Common myeloid progenitor, CD34-positive (primary cell): Measurements from ENCODE around the gene LSP1.

ENCODE experiments used
- CTCF ChIA-PET: fragments of 350-600 bp; sonication (Branson Sonifier 250); formaldehyde crosslinking; loops from one replicate; lab custom pipeline; 2021; ENCODE audit warnings: antibody characterized with exemption; lab: Charles Lee
- POLR2A ChIA-PET: fragments of 350-600 bp; sonication (Branson Sonifier 250); formaldehyde crosslinking; loops from one replicate; lab custom pipeline; 2021; ENCODE audit warnings: antibody characterized with exemption; lab: Charles Lee
- DNase-seq, 3 donors: peaks; one replicate each; pipeline versions ENCODE4 v3.0.0 to v3.0.0-alpha.2; 2013
- H3K27ac ChIP-seq, 2 experiments: 1 replicate in 1 of 2; 2 replicates in 1 of 2; pipeline ENCODE4 v1.7.0; 2013; ENCODE audit warnings: inconsistent platforms in 2 of 2, low read length in 2 of 2, mild to moderate bottlenecking in 2 of 2, low read depth in 1 of 2, moderate library complexity in 1 of 2; ENCODE audit not compliant: severe bottlenecking in 2 of 2, insufficient read depth in 1 of 2, poor library complexity in 1 of 2
- H3K27me3 ChIP-seq, 5 experiments: replicated peaks in 2 of 5; 1 replicate in 3 of 5; 2 replicates in 2 of 5; pipeline versions ENCODE4 v1.6.1 to v1.7.0; 2013; ENCODE audit warnings: low read length in 4 of 5, mild to moderate bottlenecking in 2 of 5, moderate library complexity in 2 of 5, inconsistent platforms in 1 of 5; ENCODE audit not compliant: insufficient read depth in 5 of 5, control insufficient read depth in 4 of 5
- H3K36me3 ChIP-seq, 4 experiments: 1 replicate in 2 of 4; 2 replicates in 2 of 4; pipeline versions ENCODE4 v1.6.1 to v1.7.0; 2013; ENCODE audit warnings: low read length in 3 of 4, control low read depth in 1 of 4, mild to moderate bottlenecking in 1 of 4; ENCODE audit not compliant: control insufficient read depth in 4 of 4, insufficient read depth in 4 of 4
- H3K4me1 ChIP-seq, 4 experiments: 1 replicate in 3 of 4; 2 replicates in 1 of 4; pipeline versions ENCODE4 v1.6.1 to v1.7.1; 2013; ENCODE audit warnings: low read length in 3 of 4, mild to moderate bottlenecking in 3 of 4, control low read depth in 1 of 4, inconsistent platforms in 1 of 4, moderate library complexity in 1 of 4; ENCODE audit not compliant: control insufficient read depth in 4 of 4, insufficient read depth in 4 of 4; ENCODE audit errors: control extremely low read depth in 1 of 4
- H3K4me3 ChIP-seq, 7 experiments: 1 replicate in 4 of 7; 2 replicates in 3 of 7; pipeline versions ENCODE4 v1.5.1 to v1.7.0; 2013; ENCODE audit warnings: mild to moderate bottlenecking in 7 of 7, low read length in 6 of 7, moderate library complexity in 6 of 7, inconsistent platforms in 2 of 7, low read depth in 2 of 7, control low read depth in 1 of 7; ENCODE audit not compliant: insufficient read depth in 4 of 7, control insufficient read depth in 1 of 7; ENCODE audit errors: extremely low read depth in 1 of 7
- H3K9me3 ChIP-seq, 5 experiments: 1 replicate in 4 of 5; 2 replicates in 1 of 5; pipeline versions ENCODE4 v1.6.1 to v1.7.1; 2013; ENCODE audit warnings: low read length in 4 of 5, mild to moderate bottlenecking in 2 of 5, inconsistent platforms in 1 of 5, low read depth in 1 of 5, moderate library complexity in 1 of 5; ENCODE audit not compliant: control insufficient read depth in 4 of 5, insufficient read depth in 2 of 5; ENCODE audit errors: control extremely low read depth in 1 of 5
- WGBS: methylation state at CpG from one replicate; pipeline ENCODE4 v1.1.5; 2013; ENCODE audit not compliant: insufficient coverage; 5-methylcytosine and 5-hydroxymethylcytosine counted together

Gene LSP1

DNA sequence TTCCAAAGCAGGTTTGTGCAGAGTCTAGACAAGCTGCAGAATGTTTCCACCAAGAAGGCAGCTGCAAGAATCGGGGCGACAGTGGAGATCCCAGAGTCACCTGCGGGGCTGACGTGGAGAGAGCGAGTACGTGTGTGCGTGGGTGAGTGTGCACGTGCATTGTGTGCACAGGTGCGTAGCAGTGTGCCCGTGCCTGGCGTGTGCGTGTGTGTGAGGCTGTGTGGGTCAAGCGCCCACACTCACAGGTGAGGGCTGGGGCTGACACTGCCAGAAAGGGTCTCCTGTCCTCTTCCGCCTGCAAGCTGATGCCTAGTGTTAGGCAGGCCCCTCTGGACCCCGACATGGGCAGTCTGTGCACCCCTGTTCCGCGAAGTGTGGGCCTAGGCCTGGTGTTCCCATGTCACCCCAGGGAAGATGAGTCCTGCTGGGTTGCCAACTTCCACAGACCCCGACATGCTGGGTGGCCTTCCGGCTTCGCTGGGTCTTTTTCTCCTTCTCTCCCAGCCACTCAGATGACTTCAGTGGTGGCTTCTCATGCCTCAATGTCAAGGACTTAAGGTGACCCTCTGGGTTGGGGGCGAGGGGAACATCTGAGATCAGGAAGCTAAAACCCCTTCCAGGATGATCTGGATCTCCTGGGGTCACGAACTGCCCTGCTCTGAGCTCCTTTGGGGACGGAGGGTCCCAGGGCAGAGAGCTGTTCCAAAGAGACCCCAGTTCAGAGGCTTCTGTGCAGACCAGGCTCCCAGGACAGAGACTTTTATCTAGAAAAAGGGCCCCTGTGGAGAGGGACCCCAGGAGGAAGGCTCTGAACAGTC is 28.5 kb upstream of the LSP1 start:
- WGBS: 96% methylated on average over 21 of the region's 23 CpGs
- ChIA-PET CTCF (interaction anchor here (0.6 to 2.8 kb wide), 19 partner anchors 8 to 327 kb away, joined by 3 to 18 read pairs (median 5); partner anchors contain the start of genes IFITM10 and SYT8), POLR2A (interaction anchor here (0.6 kb wide), 1 partner anchor 130 kb away, joined by 3 read pairs; no protein-coding TSS in a partner anchor)
- H3K4me3 ChIP-seq: no peak overlapping the region
- no peak for DNase-seq
- no peak overlapping the region for H3K27ac ChIP-seq
- no peaks in the 10 kb centered on the region for H3K36me3 ChIP-seq
- H3K9me3 ChIP-seq: peaks cover 0 to 2% (median 0%) of the 10 kb centered on the region in 5 experiments
- peaks cover 0 to 4% (median 0%) of the 10 kb centered on the region in 4 experiments for H3K4me1 ChIP-seq
- peaks cover 0 to 3% (median 0%) of the 10 kb centered on the region in 5 experiments for H3K27me3 ChIP-seq

DNA sequence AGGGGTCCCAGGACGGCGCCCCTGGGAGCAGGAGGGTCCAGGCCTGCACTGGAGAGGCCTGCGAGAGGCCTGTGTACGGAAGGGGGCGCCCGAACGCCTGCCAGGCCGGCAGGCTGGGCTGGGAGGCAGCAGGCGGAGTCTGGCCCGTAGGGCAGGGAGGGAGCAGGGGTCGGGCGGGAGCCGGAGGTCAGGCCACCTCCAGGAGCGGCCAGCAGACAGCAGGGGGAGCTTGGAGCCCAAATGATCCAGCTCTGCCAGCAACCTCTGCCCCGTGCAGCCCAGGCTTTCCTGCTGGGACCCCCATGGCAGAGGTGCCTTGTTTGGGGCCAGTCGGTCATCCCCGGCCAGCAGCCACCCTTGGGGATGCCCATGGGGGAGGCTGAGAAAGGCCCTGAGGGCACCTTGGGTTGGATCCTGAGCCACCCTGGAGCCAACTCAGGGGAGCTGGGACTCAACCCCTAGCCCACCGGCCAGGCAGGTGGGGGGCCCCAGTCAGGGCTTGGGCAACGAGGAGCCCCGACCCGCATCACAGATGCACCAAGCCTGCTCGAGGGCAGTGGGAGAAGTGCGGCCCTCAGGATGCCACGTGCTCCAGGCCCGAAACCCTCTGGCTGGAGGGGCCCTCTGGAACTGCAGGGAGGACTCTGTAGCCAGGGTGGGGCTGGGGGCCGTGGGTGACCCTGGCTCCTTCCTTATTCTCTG is 27.7 kb upstream of the LSP1 start:
- Histone ChIP-seq H3K27ac (no peak overlapping the region), H3K4me3 (no peak overlapping the region), H3K9me3 (no peaks in the 10 kb centered on the region), H3K4me1 (peaks cover 0 to 4% (median 2%) of the 10 kb centered on the region in 4 experiments), H3K36me3 (no peaks in the 10 kb centered on the region), H3K27me3 (peaks cover 0 to 3% (median 0%) of the 10 kb centered on the region in 5 experiments)
- 49% methylated on average over 22 of the region's 26 CpGs for WGBS
- ChIA-PET CTCF (interaction anchor here (0.9 to 2.2 kb wide), 18 partner anchors 9 to 325 kb away, joined by 3 to 12 read pairs (median 5); partner anchors contain the start of genes IFITM10 and SYT8), POLR2A (no interaction called here)
- peak; percentile 62 to 78 (median 78) for DNase-seq

DNA sequence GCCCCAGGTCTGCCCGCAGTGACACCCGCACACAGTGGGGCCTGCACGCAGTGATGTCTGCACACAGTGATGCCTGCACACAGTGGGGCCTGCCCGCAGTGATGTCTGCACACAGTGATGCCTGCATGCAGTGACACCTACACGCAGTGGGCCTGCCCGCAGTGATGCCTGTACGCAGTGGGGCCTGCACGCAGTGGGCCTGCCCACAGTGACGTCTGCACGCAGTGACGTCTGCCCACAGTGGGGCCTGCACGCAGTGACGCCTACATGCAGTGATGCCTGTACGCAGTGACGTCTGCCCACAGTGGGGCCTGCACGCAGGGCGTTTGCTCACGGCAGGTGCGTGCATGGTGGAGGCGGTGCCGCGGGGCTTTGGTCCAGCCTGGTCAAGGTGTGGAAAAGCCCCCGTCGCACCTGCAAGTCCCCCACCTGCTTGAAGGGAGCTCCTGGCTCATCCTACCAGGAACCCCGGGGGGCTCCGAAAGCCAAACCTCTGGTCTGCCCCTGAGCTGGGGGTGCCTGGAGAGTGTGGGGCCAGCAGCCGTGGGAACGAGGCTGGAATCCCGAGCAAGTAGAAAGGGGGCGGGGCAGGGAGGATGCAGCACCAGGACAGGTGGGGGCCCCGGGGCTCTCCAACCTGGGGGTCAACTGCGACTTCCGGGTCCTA is 27.0 kb upstream of the LSP1 start:
- no peak for DNase-seq
- H3K36me3 ChIP-seq: no peaks in the 10 kb centered on the region
- no peak overlapping the region for H3K4me3 ChIP-seq
- no peak overlapping the region for H3K27ac ChIP-seq
- CTCF ChIA-PET: interaction anchor here (1.0 to 11.3 kb wide), 9 partner anchors 9 to 133 kb away, joined by 3 to 213 read pairs (median 6); partner anchors contain the start of gene SYT8
- H3K27me3 ChIP-seq: peaks cover 0 to 5% (median 0%) of the 10 kb centered on the region in 5 experiments
- H3K9me3 ChIP-seq: no peaks in the 10 kb centered on the region
- 93% methylated on average over 31 of the region's 33 CpGs for WGBS
- POLR2A ChIA-PET: no interaction called here
- H3K4me1 ChIP-seq: peaks cover 0 to 9% (median 6%) of the 10 kb centered on the region in 4 experiments

- no peak overlapping the region for H3K4me3 ChIP-seq
- H3K9me3 ChIP-seq: no peaks in the 10 kb centered on the region
- H3K27me3 ChIP-seq: peaks cover 0 to 10% (median 0%) of the 10 kb centered on the region in 5 experiments
- ChIA-PET POLR2A (no interaction called here), CTCF (interaction anchor here (1.0 to 11.3 kb wide), 7 partner anchors 8 to 173 kb away, joined by 3 to 213 read pairs (median 6); partner anchors contain the start of gene SYT8)
- peaks cover 0 to 10% (median 6%) of the 10 kb centered on the region in 4 experiments for H3K4me1 ChIP-seq
- H3K27ac ChIP-seq: no peak overlapping the region
- 89% methylated on average over 15 of the region's 15 CpGs for WGBS
- H3K36me3 ChIP-seq: no peaks in the 10 kb centered on the region
- no peak for DNase-seq
Measured at GRCh38 chr11:1826552-1827094, 26.3 kb upstream of the LSP1 start.

DNA sequence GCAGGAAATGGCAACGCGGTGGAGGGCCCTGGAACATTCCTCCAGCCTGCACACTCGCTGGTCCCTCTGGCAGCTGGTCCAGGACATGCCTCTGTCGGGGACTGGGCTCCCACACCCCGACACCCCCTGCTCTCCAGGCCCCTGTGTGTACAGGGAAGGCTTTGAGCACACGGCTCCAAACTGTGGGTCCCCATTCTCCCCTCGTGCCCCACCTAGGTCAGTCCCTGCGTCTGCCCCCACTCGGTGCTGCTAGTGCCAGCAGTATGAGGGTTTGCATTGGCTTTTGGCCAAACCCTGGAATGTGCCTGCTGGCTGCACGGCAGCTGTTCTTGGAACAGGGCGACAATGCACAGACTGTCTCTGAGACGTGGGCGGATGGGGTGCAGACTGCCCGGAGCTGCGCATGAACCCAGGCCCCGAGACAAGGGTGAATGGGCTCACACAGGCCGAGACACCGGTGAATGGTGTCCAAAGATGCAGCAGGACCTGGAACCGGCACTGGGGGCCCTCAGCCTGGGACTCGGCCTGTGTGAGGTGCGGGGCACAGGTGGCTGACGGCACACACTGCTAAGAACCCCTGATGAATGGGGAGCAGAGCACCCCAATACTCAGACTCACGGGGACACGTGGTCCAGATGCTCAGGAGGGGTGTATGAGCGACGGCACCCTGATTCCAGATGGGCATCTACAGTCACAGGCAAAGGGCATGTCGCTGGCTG is 25.6 kb upstream of the LSP1 start:
- no peak overlapping the region for H3K27ac ChIP-seq
- H3K27me3 ChIP-seq: peaks cover 0 to 13% (median 0%) of the 10 kb centered on the region in 5 experiments
- ChIA-PET POLR2A (no interaction called here), CTCF (interaction anchor here (0.8 to 11.3 kb wide), 9 partner anchors 9 to 174 kb away, joined by 3 to 213 read pairs (median 4); no protein-coding TSS in a partner anchor)
- no peak overlapping the region for H3K4me3 ChIP-seq
- H3K9me3 ChIP-seq: no peaks in the 10 kb centered on the region
- DNase-seq: no peak
- peaks cover 0 to 11% (median 8%) of the 10 kb centered on the region in 4 experiments for H3K4me1 ChIP-seq
- H3K36me3 ChIP-seq: no peaks in the 10 kb centered on the region
- 91% methylated on average over 27 of the region's 27 CpGs for WGBS

DNA sequence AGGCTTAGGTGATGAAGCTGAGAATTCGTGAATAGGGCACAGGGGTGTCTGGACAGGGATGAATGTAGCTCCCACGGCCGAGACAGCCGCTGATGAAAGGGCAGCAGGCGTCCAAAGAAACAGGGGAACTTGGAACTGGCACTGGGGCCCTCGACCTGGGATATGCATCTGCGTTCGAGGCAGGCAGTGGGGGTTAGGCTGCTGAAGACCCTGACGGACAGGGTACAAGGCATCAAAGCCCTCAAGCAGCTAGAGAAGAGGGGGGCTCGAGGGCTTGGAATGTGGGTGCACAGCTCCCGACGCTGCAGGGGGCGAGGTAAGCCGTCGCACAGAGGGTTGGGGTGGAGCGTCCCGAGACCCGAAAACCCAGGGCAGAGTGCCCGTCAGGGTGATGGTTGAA is 25.0 kb upstream of the LSP1 start:
- DNase-seq: no peak
- ChIA-PET CTCF (interaction anchor here (0.8 to 11.3 kb wide), 7 partner anchors 8 to 175 kb away, joined by 3 to 213 read pairs (median 4); no protein-coding TSS in a partner anchor), POLR2A (no interaction called here)
- peaks cover 0 to 13% (median 0%) of the 10 kb centered on the region in 5 experiments for H3K27me3 ChIP-seq
- WGBS: 94% methylated on average over 19 of the region's 19 CpGs
- H3K36me3 ChIP-seq: no peaks in the 10 kb centered on the region
- H3K27ac ChIP-seq: no peak overlapping the region
- H3K4me3 ChIP-seq: no peak overlapping the region
- H3K4me1 ChIP-seq: peaks cover 0 to 12% (median 8%) of the 10 kb centered on the region in 4 experiments
- H3K9me3 ChIP-seq: no peaks in the 10 kb centered on the region
